ENCODE data around the gene HAPLN3. TPM values are rescaled to one million over a fixed set of nuclear protein-coding genes. Genes with fewer than 3 reads are reported as not detected.

HAPLN3 gene
- total and polyA plus RNA-seq, 2 donors (not counting 1 experiment from before 2014, with no cell fraction given), result 7.5 to 16.3 TPM

- H3K4me2 ChIP-seq (replicated peaks; ENCODE audit: low read depth, low read length, poor library complexity, severe bottlenecking), result no peak overlapping the region
- WGBS (ENCODE audit: insufficient coverage), result 93% methylated on average over 12 of the region's 15 CpGs
- peaks cover 3 to 12% of the 10 kb centered on the region in 2 donors for H3K4me1 ChIP-seq (ENCODE audit: control insufficient read depth in 2 of 2, insufficient read depth in 2 of 2, low read length in 2 of 2)
- no peak overlapping the region for H3K4me3 ChIP-seq (ENCODE audit: control extremely low read depth in 1 of 5, extremely low read depth in 1 of 5, insufficient read depth in 1 of 5, low read depth in 2 of 5, low read length in 4 of 5)
- DNase-seq (no peak), ATAC-seq (ENCODE audit: low read depth) (no peak)
- ChIA-PET POLR2A (no interaction called here), CTCF (interaction anchor here (0.8 to 6.3 kb wide), 8 partner anchors 8 to 277 kb away, joined by 3 to 75 read pairs (median 8); partner anchors contain the start of gene HAPLN3)
- Mint-ChIP-seq H3K9me3 (ENCODE audit: insufficient read depth) (no peaks in the 10 kb centered on the region), H3K4me1 (peaks cover 11% of the 10 kb centered on the region), H3K27me3 (no peaks in the 10 kb centered on the region), H3K4me3 (no peak overlapping the region), H3K27ac (no peak overlapping the region)
- H4K20me1 ChIP-seq (ENCODE audit: control insufficient read depth, insufficient read depth, low read length, poor library complexity, severe bottlenecking), result no peaks in the 10 kb centered on the region
- H3K27me3 ChIP-seq (replicated peaks in 1 of 4; ENCODE audit: control extremely low read depth in 1 of 4, control insufficient read depth in 3 of 4, insufficient read depth in 4 of 4, low read length in 3 of 4), result peaks cover 0 to 2% (median 0%) of the 10 kb centered on the region in 4 experiments
- no peak overlapping the region for H2AFZ ChIP-seq (ENCODE audit: insufficient read depth, low read depth, low read length, poor library complexity, severe bottlenecking)
- H3K9me3 ChIP-seq (ENCODE audit: control extremely low read depth in 1 of 3, control insufficient read depth in 2 of 3, insufficient read depth in 1 of 3, low read length in 2 of 3), result no peaks in the 10 kb centered on the region
- no peaks in the 10 kb centered on the region for H3K79me2 ChIP-seq (ENCODE audit: control insufficient read depth, insufficient read depth, low read length)
- H3K9ac ChIP-seq (ENCODE audit: low read length), result no peak overlapping the region
- no peaks in the 10 kb centered on the region for H3K36me3 ChIP-seq (replicated peaks in 1 of 2; ENCODE audit: control extremely low read depth in 1 of 2, control insufficient read depth in 1 of 2, extremely low read depth in 1 of 2, insufficient read depth in 2 of 2, low read length in 1 of 2)
- no peak overlapping the region for H3K27ac ChIP-seq (ENCODE audit: low read length in 2 of 2)
- TF ChIP-seq CTCF (IDR thresholded peaks at IDR 0.05), result no peak
- no peak for TF ChIP-seq EZH2 (IDR thresholded peaks at IDR 0.05; ENCODE audit: borderline replicate concordance, insufficient read depth, low read depth, low read length, poor library complexity, severe bottlenecking)
- intact Hi-C loops (cut with micrococcal nuclease), result no loop called here
Measured at GRCh38 chr15:88901508-88902220, 6.3 kb upstream of the HAPLN3 start.

DNA sequence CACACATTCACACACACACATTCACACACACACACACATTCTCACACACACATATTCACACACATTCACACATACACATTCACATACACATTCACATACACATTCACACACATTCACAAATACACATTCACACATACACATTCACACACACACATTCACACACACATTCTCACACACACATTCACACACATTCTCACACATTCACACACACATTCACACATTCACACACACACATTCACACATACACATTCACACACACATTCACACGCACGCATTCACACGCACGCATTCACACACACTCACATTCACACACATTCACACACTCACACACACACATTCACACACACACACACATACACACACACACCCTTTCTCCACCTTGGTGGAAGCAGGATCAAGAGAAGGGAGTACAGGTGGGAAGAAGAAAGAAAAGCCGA is 5.7 kb upstream of the HAPLN3 start:
- Histone ChIP-seq H3K4me3 (ENCODE audit: control extremely low read depth in 1 of 5, extremely low read depth in 1 of 5, insufficient read depth in 1 of 5, low read depth in 2 of 5, low read length in 4 of 5) (no peak overlapping the region), H3K27ac (ENCODE audit: low read length in 2 of 2) (no peak overlapping the region), H2AFZ (ENCODE audit: insufficient read depth, low read depth, low read length, poor library complexity, severe bottlenecking) (no peak overlapping the region), H4K20me1 (ENCODE audit: control insufficient read depth, insufficient read depth, low read length, poor library complexity, severe bottlenecking) (no peaks in the 10 kb centered on the region), H3K4me2 (replicated peaks; ENCODE audit: low read depth, low read length, poor library complexity, severe bottlenecking) (no peak overlapping the region), H3K79me2 (ENCODE audit: control insufficient read depth, insufficient read depth, low read length) (no peaks in the 10 kb centered on the region), H3K27me3 (replicated peaks in 1 of 4; ENCODE audit: control extremely low read depth in 1 of 4, control insufficient read depth in 3 of 4, insufficient read depth in 4 of 4, low read length in 3 of 4) (peaks cover 0 to 3% (median 0%) of the 10 kb centered on the region in 4 experiments), H3K9me3 (ENCODE audit: control extremely low read depth in 1 of 3, control insufficient read depth in 2 of 3, insufficient read depth in 1 of 3, low read length in 2 of 3) (no peaks in the 10 kb centered on the region), H3K4me1 (ENCODE audit: control insufficient read depth in 2 of 2, insufficient read depth in 2 of 2, low read length in 2 of 2) (peaks cover 3 to 12% of the 10 kb centered on the region in 2 donors), H3K9ac (ENCODE audit: low read length) (no peak overlapping the region), H3K36me3 (replicated peaks in 1 of 2; ENCODE audit: control extremely low read depth in 1 of 2, control insufficient read depth in 1 of 2, extremely low read depth in 1 of 2, insufficient read depth in 2 of 2, low read length in 1 of 2) (no peaks in the 10 kb centered on the region)
- intact Hi-C loops (cut with micrococcal nuclease), result no loop called here
- Mint-ChIP-seq H3K4me3 (no peak overlapping the region), H3K4me1 (peaks cover 12% of the 10 kb centered on the region), H3K9me3 (ENCODE audit: insufficient read depth) (no peaks in the 10 kb centered on the region), H3K27me3 (no peaks in the 10 kb centered on the region), H3K27ac (no peak overlapping the region)
- TF ChIP-seq EZH2 (IDR thresholded peaks at IDR 0.05; ENCODE audit: borderline replicate concordance, insufficient read depth, low read depth, low read length, poor library complexity, severe bottlenecking) (no peak), CTCF (IDR thresholded peaks at IDR 0.05) (no peak)
- CTCF ChIA-PET, result interaction anchor here (0.8 to 6.3 kb wide), 5 partner anchors 7 to 277 kb away, joined by 3 to 44 read pairs (median 4); partner anchors contain the start of gene HAPLN3
- DNase-seq, result no peak
- WGBS (ENCODE audit: insufficient coverage), result no CpG with 5 or more reads among the region's 5 CpGs
- POLR2A ChIA-PET, result no interaction called here
- no peak for ATAC-seq (ENCODE audit: low read depth)

Data from B cell (primary cell).